SK-N-SH (cell line): ENCODE data around the gene CHTF18. TPM values are rescaled to one million over a fixed set of nuclear protein-coding genes. Genes with fewer than 3 reads are reported as not detected.

Source experiments
- CTCF ChIA-PET: fragments of 300-600, 350-600 bp; formaldehyde crosslinking; extraction: SDS; loops from one replicate; lab custom pipeline; 2021; lab: Yijun Ruan, JAX
- POLR2A ChIA-PET: fragments of 350-600 bp; sonication (Branson Sonifier 250); formaldehyde crosslinking; extraction: SDS; loops from one replicate; lab custom pipeline; 2020; ENCODE audit warnings: antibody characterized with exemption, inconsistent platforms; lab: Yijun Ruan, JAX
- DNase-seq: peaks from one replicate; pipeline ENCODE4 v3.0.0; 2012
- H2AFZ ChIP-seq: fragments of 200-600 bp; sonication (generic); 2 replicates; pipeline ENCODE4 v1.8.1; 2016; ENCODE audit warnings: antibody characterized with exemption, mild to moderate bottlenecking, low read depth
- H3F3A ChIP-seq: fragments of 200-600 bp; sonication (generic); replicated peaks from 2 replicates; pipeline ENCODE3; 2016; ENCODE audit warnings: antibody characterized with exemption, mild to moderate bottlenecking; ENCODE audit not compliant: insufficient read depth
- H3K27ac ChIP-seq, 2 experiments: fragments of 200-500 bp in 1 of 2; fragments of 200-600 bp in 1 of 2; sonication (Bioruptor generic) in 1 of 2; sonication (generic), shearing (Covaris generic) in 1 of 2; 2 replicates each; pipeline versions ENCODE4 v1.5.1 to v1.6.1; 2014 to 2016; ENCODE audit warnings: low read depth in 2 of 2, inconsistent platforms in 1 of 2, low read length in 1 of 2, mild to moderate bottlenecking in 1 of 2, mixed read lengths in 1 of 2
- H3K27me3 ChIP-seq: fragments of 200-600 bp; sonication (generic), shearing (Covaris generic); 2 replicates; pipeline ENCODE4 v1.6.1; 2016; ENCODE audit warnings: mixed run types; ENCODE audit not compliant: insufficient read depth
- H3K36me3 ChIP-seq, 2 experiments: fragments of 200-500 bp in 1 of 2; fragments of 200-600 bp in 1 of 2; sonication (Bioruptor generic) in 1 of 2; sonication (generic) in 1 of 2; replicated peaks in 1 of 2; 2 replicates each; pipeline versions ENCODE3 to v1.5.1; 2014 to 2016; ENCODE audit warnings: low read length in 1 of 2, mild to moderate bottlenecking in 1 of 2; ENCODE audit not compliant: insufficient read depth in 2 of 2, control insufficient read depth in 1 of 2
- H3K4me1 ChIP-seq, 2 experiments: fragments of 200-500 bp in 1 of 2; fragments of 200-600 bp in 1 of 2; sonication (Bioruptor generic) in 1 of 2; sonication (generic), shearing (Covaris generic) in 1 of 2; 2 replicates each; pipeline versions ENCODE4 v1.5.1 to v1.6.1; 2014 to 2016; ENCODE audit warnings: low read depth in 1 of 2, low read length in 1 of 2, mixed run types in 1 of 2; ENCODE audit not compliant: insufficient read depth in 2 of 2, control insufficient read depth in 1 of 2
- H3K4me2 ChIP-seq: fragments of 200-600 bp; sonication (generic), shearing (Covaris generic); 2 replicates; pipeline ENCODE4 v1.6.1; 2017; ENCODE audit warnings: mixed run types
- H3K4me3 ChIP-seq, 2 experiments: fragments of 200-500 bp in 1 of 2; fragments of 200-600 bp in 1 of 2; sonication (Bioruptor generic) in 1 of 2; sonication (generic), shearing (Covaris generic) in 1 of 2; 2 replicates each; pipeline versions ENCODE4 v1.5.1 to v1.8.1; 2014 to 2016; ENCODE audit warnings: low read depth in 2 of 2, inconsistent platforms in 1 of 2, low read length in 1 of 2, mild to moderate bottlenecking in 1 of 2, mixed read lengths in 1 of 2, moderate library complexity in 1 of 2
- H3K79me2 ChIP-seq: fragments of 200-600 bp; sonication (generic); 2 replicates; pipeline ENCODE4 v1.8.1; 2017; ENCODE audit warnings: mild to moderate bottlenecking; ENCODE audit not compliant: insufficient read depth
- H3K9ac ChIP-seq: fragments of 200-600 bp; sonication (generic); 2 replicates; pipeline ENCODE4 v1.6.1; 2017; ENCODE audit warnings: mixed run types
- H3K9me2 ChIP-seq: fragments of 200-600 bp; sonication (generic); 2 replicates; pipeline ENCODE4 v1.6.1; 2017; ENCODE audit warnings: mixed run types
- H3K9me3 ChIP-seq: fragments of 200-600 bp; sonication (generic); 2 replicates; pipeline ENCODE4 v1.6.1; 2017; ENCODE audit warnings: mixed run types, mild to moderate bottlenecking, moderate library complexity
- H4K20me1 ChIP-seq: fragments of 200-600 bp; sonication (generic); 2 replicates; pipeline ENCODE4 v1.6.1; 2017; ENCODE audit warnings: mild to moderate bottlenecking, mixed run types; ENCODE audit not compliant: insufficient read depth
- CTCF ChIP-seq: fragments of 200-600 bp; sonication (generic); IDR thresholded peaks from 2 replicates; pipeline ENCODE4 v1.6.1; 2017; ENCODE audit warnings: antibody characterized with exemption, mild to moderate bottlenecking, moderate library complexity
- FOSL2 ChIP-seq: IDR thresholded peaks from 2 replicates; pipeline ENCODE4 v1.4.0; 2012; ENCODE audit warnings: low read depth, mild to moderate bottlenecking, moderate library complexity, borderline replicate concordance
- FOXM1 ChIP-seq: IDR thresholded peaks from 2 replicates; pipeline ENCODE4 v1.4.0; 2012; ENCODE audit warnings: low read depth, mild to moderate bottlenecking
- IRF3 ChIP-seq: fragments of 150-350 bp; IDR thresholded peaks from 2 replicates; pipeline ENCODE4 v1.6.1; 2016; ENCODE audit warnings: mild to moderate bottlenecking, low read depth, low read length
- JUND ChIP-seq: IDR thresholded peaks from 2 replicates; pipeline ENCODE4 v1.4.0; 2012
- MXI1 ChIP-seq: IDR thresholded peaks from 2 replicates; pipeline ENCODE4 v1.6.1; 2012; ENCODE audit warnings: mild to moderate bottlenecking, low read depth, low read length, improper control_type of control experiment
- NFIC ChIP-seq: IDR thresholded peaks from 2 replicates; pipeline ENCODE4 v1.4.0; 2012; ENCODE audit warnings: borderline replicate concordance
- RAD21 ChIP-seq: IDR thresholded peaks from 2 replicates; pipeline ENCODE4 v1.6.1; 2012; ENCODE audit warnings: mild to moderate bottlenecking, low read length
- RCOR1 ChIP-seq: fragments of 150-350 bp; IDR thresholded peaks from 2 replicates; pipeline ENCODE4 v1.6.1; 2017; ENCODE audit warnings: antibody characterized with exemption, low read length
- REST ChIP-seq: IDR thresholded peaks from 2 replicates; pipeline ENCODE4 v1.6.1; 2012; ENCODE audit warnings: mild to moderate bottlenecking, low read depth, low read length, moderate library complexity
- TAF1 ChIP-seq: IDR thresholded peaks from 2 replicates; pipeline ENCODE4 v1.6.1; 2012; ENCODE audit warnings: low read depth, mild to moderate bottlenecking, low read length, moderate library complexity, borderline replicate concordance
- YY1 ChIP-seq: IDR thresholded peaks from 2 replicates; pipeline ENCODE4 v1.4.0; 2012; ENCODE audit warnings: low read depth, mild to moderate bottlenecking
- WGBS: methylation state at CpG from one replicate; pipeline ENCODE4 v1.1.6; 2017; ENCODE audit warnings: low lambda C conversion rate; 5-methylcytosine and 5-hydroxymethylcytosine counted together
- polyA plus RNA-seq, 3 experiments: library from polyadenylated mRNA; depleted of rRNA; stranded (reverse); fragments of >200 nt; gene quantifications; 2 replicates each; pipeline ENCODE4 v1.2.3, GENCODE V29; 2012

Gene CHTF18
- polyA plus RNA-seq, 1 of the 3 experiments (the other 2 are of a cell fraction) = 17.7 TPM

GRCh38 chr16:783404-784161 is 4.8 kb upstream of the CHTF18 start:
- no peak overlapping the region for H2AFZ ChIP-seq
- peaks cover 0 to 10% of the 10 kb centered on the region in 2 experiments for H3K36me3 ChIP-seq
- no peak for TF ChIP-seq YY1
- TF ChIP-seq NFIC = no peak
- no peak for TF ChIP-seq JUND
- no peak for TF ChIP-seq TAF1
- no peak for TF ChIP-seq REST
- no peak for TF ChIP-seq RAD21
- no peak for TF ChIP-seq MXI1
- no peak for TF ChIP-seq FOXM1
- no peak for TF ChIP-seq CTCF
- no peak for TF ChIP-seq FOSL2
- TF ChIP-seq RCOR1 = no peak
- TF ChIP-seq IRF3 = no peak
- H3F3A ChIP-seq = no peaks in the 10 kb centered on the region
- no peak overlapping the region for H3K9ac ChIP-seq
- H3K9me3 ChIP-seq = no peaks in the 10 kb centered on the region
- H3K4me1 ChIP-seq = peaks cover 0 to 18% of the 10 kb centered on the region in 2 experiments; a peak in 1 of 4 replicates
- peaks cover 17% of the 10 kb centered on the region; the same call in 1 of the 2 replicates for H3K27me3 ChIP-seq
- WGBS = no CpG with 5 or more reads among the region's 17 CpGs
- ChIA-PET CTCF (interaction anchor here (1.4 to 8.9 kb wide), 7 partner anchors 11 to 73 kb away, joined by 4 to 127 read pairs (median 10); partner anchors contain the start of genes CIAO3 and METRN), POLR2A (interaction anchor here (0.6 to 1.4 kb wide), 2 partner anchors 64 to 67 kb away, joined by 3 to 4 read pairs; no protein-coding TSS in a partner anchor)
- H4K20me1 ChIP-seq = peaks cover 20% of the 10 kb centered on the region; the same call in 1 of the 2 replicates
- no peak overlapping the region for H3K27ac ChIP-seq
- DNase-seq = no peak
- peaks cover 18% of the 10 kb centered on the region for H3K79me2 ChIP-seq
- no peaks in the 10 kb centered on the region for H3K9me2 ChIP-seq
- H3K4me2 ChIP-seq = no peak overlapping the region
- no peak overlapping the region for H3K4me3 ChIP-seq
